Kidney epithelial cell (primary cell): ENCODE results near the gene TGFB3. TPM values are rescaled to one million over a fixed set of nuclear protein-coding genes. Genes with fewer than 3 reads are reported as not detected.
"Not testable (repeated sequence)": the region's sequence is repeated elsewhere in the genome, so short reads cannot be mapped to it uniquely, and the experiment has no call there.

Experiments used
- DNase-seq: peaks from one replicate; pipeline ENCODE4 v3.0.0-alpha.2; 2010; ENCODE audit warnings: low read depth
- H3K27me3 ChIP-seq: 2 replicates; pipeline ENCODE4 v1.6.0; 2011; ENCODE audit warnings: low read length; ENCODE audit not compliant: control insufficient read depth, insufficient read depth
- H3K36me3 ChIP-seq: 2 replicates; pipeline ENCODE4 v1.5.1; 2011; ENCODE audit warnings: low read length; ENCODE audit not compliant: control insufficient read depth, insufficient read depth
- H3K4me3 ChIP-seq: 2 replicates; pipeline ENCODE4 v1.5.1; 2011; ENCODE audit warnings: low read depth, mild to moderate bottlenecking, control low read depth, low read length
- CTCF ChIP-seq: IDR thresholded peaks from 2 replicates; pipeline ENCODE4 v1.5.1; 2011; ENCODE audit warnings: mild to moderate bottlenecking, moderate library complexity, low read length, control low read depth, inconsistent platforms; ENCODE audit not compliant: insufficient read depth, poor library complexity, severe bottlenecking
- total RNA-seq: library from RNA; depleted of rRNA; stranded (reverse); fragments of >200 nt; gene quantifications from 2 replicates; pipeline ENCODE4 v1.2.3, GENCODE V29; 2015

TGFB3 gene
- total RNA-seq, 1 donor from 2014 or later: 3.1 TPM

DNA sequence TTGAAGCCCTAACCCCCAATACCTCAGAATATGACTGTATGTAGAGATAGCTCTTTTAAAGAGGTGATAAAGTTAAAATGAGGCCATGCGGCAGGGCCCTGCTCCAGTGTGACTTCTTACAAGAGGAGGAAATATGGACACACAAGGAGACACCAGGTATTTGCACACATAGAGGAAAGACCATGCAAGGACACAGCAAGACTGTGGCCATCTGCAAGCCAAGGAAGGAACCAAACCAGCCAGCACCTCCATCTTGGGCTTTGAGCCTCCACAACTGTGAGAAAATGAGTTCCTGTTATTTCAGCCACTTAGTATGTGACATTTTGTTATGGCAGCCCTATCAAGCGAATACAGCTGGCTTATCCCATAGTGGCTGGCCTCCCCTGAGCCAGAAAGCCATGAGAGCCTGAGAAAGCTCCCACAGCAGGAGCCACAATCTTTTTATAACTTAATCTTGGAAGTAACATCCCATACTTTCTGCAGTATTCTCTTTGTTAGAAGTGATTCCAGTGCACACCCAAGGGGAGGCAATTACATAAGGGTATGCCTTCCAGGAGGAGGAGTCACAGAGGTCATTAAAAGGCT is 48.0 kb downstream of the TGFB3 start:
- no peak for TF ChIP-seq CTCF
- Histone ChIP-seq H3K36me3 (no peaks in the 10 kb centered on the region), H3K27me3 (no peaks in the 10 kb centered on the region), H3K4me3 (no peak overlapping the region)
- no peak for DNase-seq

DNA sequence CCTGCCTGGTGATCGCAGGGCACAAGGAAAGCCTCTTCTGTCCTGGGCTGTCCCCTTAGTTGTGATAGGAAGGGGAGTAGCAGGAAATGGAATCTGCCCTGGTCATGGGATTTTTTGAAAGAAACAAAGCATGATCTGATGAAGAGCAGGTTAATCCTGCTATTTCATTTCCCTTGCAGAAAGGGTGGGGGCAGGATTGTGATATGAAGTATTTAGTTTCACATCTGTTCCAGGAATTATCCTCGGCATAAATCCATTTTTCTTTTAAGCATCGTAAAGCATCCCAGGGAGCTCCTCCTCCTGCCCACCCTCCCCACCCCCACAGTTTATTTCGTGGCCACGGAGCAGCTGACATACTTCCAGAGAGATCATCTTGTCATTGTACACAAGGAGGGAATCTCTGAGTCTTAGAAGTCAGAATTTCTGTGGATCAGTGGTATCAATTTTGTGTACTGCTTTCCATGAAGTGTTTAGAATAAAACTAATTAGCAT is 53.1 kb downstream of the TGFB3 start:
- DNase-seq: no peak
- H3K4me3 ChIP-seq: no peak overlapping the region
- no peak for TF ChIP-seq CTCF
- H3K36me3 ChIP-seq: no peaks in the 10 kb centered on the region
- H3K27me3 ChIP-seq: no peaks in the 10 kb centered on the region

- Histone ChIP-seq H3K36me3 (no peaks in the 10 kb centered on the region), H3K4me3 (no peak overlapping the region), H3K27me3 (no peaks in the 10 kb centered on the region)
- TF ChIP-seq CTCF: no peak
- DNase-seq: no peak
These were observed 54.2 kb downstream of the TGFB3 start for GRCh38 chr14:75927564-75928087.

- TF ChIP-seq CTCF: no peak
- H3K36me3 ChIP-seq: no peaks in the 10 kb centered on the region
- H3K27me3 ChIP-seq: no peaks in the 10 kb centered on the region
- no peak for DNase-seq
- no peak overlapping the region for H3K4me3 ChIP-seq
These were observed 55.2 kb downstream of the TGFB3 start for GRCh38 chr14:75926431-75927115.

- DNase-seq, H3K27me3 ChIP-seq, H3K36me3 ChIP-seq, H3K4me3 ChIP-seq: not testable (repeated sequence)
These were observed 56.5 kb downstream of the TGFB3 start for GRCh38 chr14:75925141-75925840.

- not testable (repeated sequence) for DNase-seq, H3K4me3 ChIP-seq, H3K36me3 ChIP-seq, H3K27me3 ChIP-seq
These were observed 61.4 kb downstream of the TGFB3 start for GRCh38 chr14:75920421-75920820.
